HEK293 (cell line): ENCODE results near the gene CCSER1.

Source experiments
- CTCF ChIA-PET: fragments of 350-600 bp; formaldehyde crosslinking; extraction: SDS; loops from one replicate; lab custom pipeline; 2021; ENCODE audit warnings: antibody characterized with exemption; lab: Yijun Ruan, JAX
- POLR2A ChIA-PET: fragments of 300-600 bp; formaldehyde crosslinking; extraction: SDS; loops from one replicate; lab custom pipeline; 2020; ENCODE audit warnings: antibody characterized with exemption, inconsistent platforms; lab: Yijun Ruan, JAX
- H3K27ac ChIP-seq: fragments of 200-500 bp; sonication (Bioruptor generic); 2 replicates; pipeline ENCODE4 v1.5.1; 2014; ENCODE audit warnings: low read depth, low read length, control low read depth, inconsistent platforms; ENCODE audit errors: extremely low read depth
- H3K36me3 ChIP-seq, 2 experiments: fragments of 200-500 bp in 1 of 2; sonication (Bioruptor generic) in 1 of 2; 1 replicate in 1 of 2; 2 replicates in 1 of 2; pipeline ENCODE4 v1.5.1; 2014 to 2017; ENCODE audit warnings: inconsistent platforms in 2 of 2, low read length in 2 of 2; ENCODE audit not compliant: control insufficient read depth in 2 of 2, insufficient read depth in 1 of 2
- H3K4me1 ChIP-seq: fragments of 200-500 bp; sonication (Bioruptor generic); 2 replicates; pipeline ENCODE4 v1.5.1; 2014; ENCODE audit warnings: mild to moderate bottlenecking, low read length, inconsistent platforms; ENCODE audit not compliant: control insufficient read depth, insufficient read depth
- H3K4me3 ChIP-seq: 2 replicates; pipeline ENCODE4 v1.5.1; 2011; ENCODE audit warnings: low read depth, mild to moderate bottlenecking, control low read depth, low read length, moderate library complexity
- H3K9me3 ChIP-seq: fragments of 200-500 bp; sonication (Bioruptor generic); 2 replicates; pipeline ENCODE4 v1.5.1; 2014; ENCODE audit warnings: low read depth, low read length, inconsistent platforms; ENCODE audit not compliant: control insufficient read depth, insufficient read depth
- KLF7 ChIP-seq: fragments of 450-650 bp; formaldehyde crosslinking; IDR thresholded peaks from 2 replicates; pipeline ENCODE4 v1.5.1; 2016; ENCODE audit warnings: missing biosample characterization, missing genetic modification characterization, borderline replicate concordance
- KLF8 ChIP-seq: fragments of 450-650 bp; formaldehyde crosslinking; IDR thresholded peaks from 2 replicates; pipeline ENCODE4 v1.5.1; 2016; ENCODE audit warnings: missing biosample characterization, missing genetic modification characterization
- REST ChIP-seq: fragments of 450-650 bp; formaldehyde crosslinking; IDR thresholded peaks from 2 replicates; pipeline ENCODE4 v1.5.1; 2016; ENCODE audit warnings: missing biosample characterization, missing genetic modification characterization
- SP7 ChIP-seq: fragments of 450-650 bp; formaldehyde crosslinking; IDR thresholded peaks from 2 replicates; pipeline ENCODE4 v1.5.1; 2016; ENCODE audit warnings: missing biosample characterization, missing genetic modification characterization
- ZBTB10 ChIP-seq: fragments of 450-650 bp; formaldehyde crosslinking; IDR thresholded peaks from 2 replicates; pipeline ENCODE4 v1.5.1; 2016; ENCODE audit warnings: missing biosample characterization, missing genetic modification characterization
- ZIC2 ChIP-seq: fragments of 450-650 bp; formaldehyde crosslinking; IDR thresholded peaks from 2 replicates; pipeline ENCODE4 v1.5.1; 2016; ENCODE audit warnings: missing biosample characterization, missing genetic modification characterization
- ZNF138 ChIP-seq: fragments of 450-650 bp; formaldehyde crosslinking; IDR thresholded peaks from 2 replicates; pipeline ENCODE4 v1.5.1; 2016; ENCODE audit warnings: missing biosample characterization, missing genetic modification characterization, borderline replicate concordance
- ZNF19 ChIP-seq: fragments of 450-650 bp; formaldehyde crosslinking; IDR thresholded peaks from 2 replicates; pipeline ENCODE4; 2016; ENCODE audit warnings: missing biosample characterization, missing genetic modification characterization, low read depth
- ZNF2 ChIP-seq: fragments of 450-650 bp; formaldehyde crosslinking; IDR thresholded peaks from 2 replicates; pipeline ENCODE4 v1.5.1; 2016; ENCODE audit warnings: missing biosample characterization, missing genetic modification characterization
- ZNF202 ChIP-seq: fragments of 450-650 bp; formaldehyde crosslinking; IDR thresholded peaks from 2 replicates; pipeline ENCODE4 v1.5.1; 2016; ENCODE audit warnings: missing biosample characterization, missing genetic modification characterization, borderline replicate concordance
- ZNF223 ChIP-seq: fragments of 450-650 bp; formaldehyde crosslinking; IDR thresholded peaks from 2 replicates; pipeline ENCODE4 v1.5.1; 2016; ENCODE audit warnings: missing biosample characterization, missing genetic modification characterization
- ZNF248 ChIP-seq: fragments of 450-650 bp; formaldehyde crosslinking; IDR thresholded peaks from 2 replicates; pipeline ENCODE4 v1.5.1; 2017; ENCODE audit warnings: missing biosample characterization, missing genetic modification characterization
- ZNF311 ChIP-seq: fragments of 450-650 bp; formaldehyde crosslinking; IDR thresholded peaks from 2 replicates; pipeline ENCODE4 v1.5.1; 2017; ENCODE audit warnings: missing biosample characterization, missing genetic modification characterization, borderline replicate concordance
- ZNF324 ChIP-seq: fragments of 450-650 bp; formaldehyde crosslinking; IDR thresholded peaks from 2 replicates; pipeline ENCODE4 v1.5.1; 2016; ENCODE audit warnings: missing biosample characterization, missing genetic modification characterization
- ZNF423 ChIP-seq: fragments of 450-650 bp; formaldehyde crosslinking; IDR thresholded peaks from 2 replicates; pipeline ENCODE4 v1.5.1; 2016; ENCODE audit warnings: missing biosample characterization, missing genetic modification characterization
- ZNF488 ChIP-seq: fragments of 450-650 bp; formaldehyde crosslinking; IDR thresholded peaks from 2 replicates; pipeline ENCODE4 v1.5.1; 2016; ENCODE audit warnings: missing biosample characterization, missing genetic modification characterization
- ZNF529 ChIP-seq: fragments of 450-650 bp; formaldehyde crosslinking; IDR thresholded peaks from 2 replicates; pipeline ENCODE4 v1.5.1; 2017; ENCODE audit warnings: missing genetic modification characterization, missing biosample characterization; ENCODE audit not compliant: insufficient replicate concordance
- ZNF561 ChIP-seq: fragments of 450-650 bp; IDR thresholded peaks from 2 replicates; pipeline ENCODE4 v1.5.1; 2018; ENCODE audit warnings: missing biosample characterization, missing genetic modification characterization, borderline replicate concordance
- ZNF747 ChIP-seq: fragments of 450-650 bp; formaldehyde crosslinking; IDR thresholded peaks from 2 replicates; pipeline ENCODE4 v1.5.1; 2016; ENCODE audit warnings: missing biosample characterization, missing genetic modification characterization
- ZNF785 ChIP-seq: fragments of 450-650 bp; formaldehyde crosslinking; IDR thresholded peaks from 2 replicates; pipeline ENCODE4 v1.5.1; 2016; ENCODE audit warnings: missing biosample characterization, missing genetic modification characterization
- ZSCAN23 ChIP-seq: fragments of 450-650 bp; formaldehyde crosslinking; IDR thresholded peaks from 2 replicates; pipeline ENCODE4 v1.5.1; 2016; ENCODE audit warnings: missing biosample characterization, missing genetic modification characterization

The CCSER1 gene

GRCh38 chr4:90163872-90164271, 36.7 kb downstream of the CCSER1 start:
- Histone ChIP-seq H3K36me3 (no peaks in the 10 kb centered on the region), H3K4me3 (no peak overlapping the region), H3K4me1 (peaks cover 3% of the 10 kb centered on the region; the same call in 1 of the 2 replicates), H3K9me3 (no peaks in the 10 kb centered on the region), H3K27ac (no peak overlapping the region)
- ChIA-PET POLR2A (no interaction called here), CTCF (no interaction called here)
- no peak for TF ChIP-seq ZNF248 (tag by site-specific recombination)
- TF ChIP-seq ZNF529 (tag by site-specific recombination), result no peak
- no peak for TF ChIP-seq ZNF311 (tag by site-specific recombination)
- no peak for TF ChIP-seq ZNF561 (tag by site-specific recombination)
- no peak for TF ChIP-seq ZNF138
- TF ChIP-seq KLF8 (tag by site-specific recombination), result no peak
- TF ChIP-seq ZNF2 (tag by site-specific recombination), result no peak
- TF ChIP-seq ZNF423 (tag by site-specific recombination), result no peak
- no peak for TF ChIP-seq ZSCAN23
- no peak for TF ChIP-seq SP7 (tag by site-specific recombination)

- H3K27ac ChIP-seq, result no peak overlapping the region
- H3K4me3 ChIP-seq, result no peak overlapping the region
- ChIA-PET POLR2A (no interaction called here), CTCF (interaction anchor here (1.0 kb wide), 1 partner anchor 123 kb away, joined by 4 read pairs; no protein-coding TSS in a partner anchor)
- no peak for TF ChIP-seq ZIC2
- TF ChIP-seq ZNF785 (tag by site-specific recombination), result no peak
- no peak for TF ChIP-seq ZNF202
- TF ChIP-seq ZNF488 (tag by site-specific recombination), result no peak
- TF ChIP-seq ZNF19, result no peak
- H3K4me1 ChIP-seq, result peaks cover 3% of the 10 kb centered on the region; the same call in 1 of the 2 replicates
- H3K36me3 ChIP-seq, result no peaks in the 10 kb centered on the region
- no peaks in the 10 kb centered on the region for H3K9me3 ChIP-seq
Observed at GRCh38 chr4:90165883-90166282, 38.7 kb downstream of the CCSER1 start.

GRCh38 chr4:90171491-90171890, 44.3 kb downstream of the CCSER1 start:
- no peak for TF ChIP-seq ZNF747
- no peak for TF ChIP-seq ZNF223 (tag by site-specific recombination)
- no peak for TF ChIP-seq REST (tag by site-specific recombination)
- no peak for TF ChIP-seq ZNF324 (tag by site-specific recombination)
- no peak for TF ChIP-seq ZBTB10 (tag by site-specific recombination)
- TF ChIP-seq ZNF248 (tag by site-specific recombination), result no peak
- TF ChIP-seq KLF7, result no peak
- ChIA-PET CTCF (no interaction called here), POLR2A (no interaction called here)
- Histone ChIP-seq H3K27ac (no peak overlapping the region), H3K36me3 (no peaks in the 10 kb centered on the region), H3K4me1 (no peaks in the 10 kb centered on the region), H3K9me3 (no peaks in the 10 kb centered on the region), H3K4me3 (no peak overlapping the region)
